HEK293 (cell line): ENCODE measurements around the gene RAX2.
"Not testable (repeated sequence)": the region's sequence is repeated elsewhere in the genome, so short reads cannot be mapped to it uniquely, and the experiment has no call there.

ENCODE experiments used
- CTCF ChIA-PET: fragments of 350-600 bp; formaldehyde crosslinking; extraction: SDS; loops from one replicate; lab custom pipeline; 2021; ENCODE audit warnings: antibody characterized with exemption; lab: Yijun Ruan, JAX
- POLR2A ChIA-PET: fragments of 300-600 bp; formaldehyde crosslinking; extraction: SDS; loops from one replicate; lab custom pipeline; 2020; ENCODE audit warnings: antibody characterized with exemption, inconsistent platforms; lab: Yijun Ruan, JAX
- H3K27ac ChIP-seq: fragments of 200-500 bp; sonication (Bioruptor generic); 2 replicates; pipeline ENCODE4 v1.5.1; 2014; ENCODE audit warnings: low read depth, low read length, control low read depth, inconsistent platforms; ENCODE audit errors: extremely low read depth
- H3K36me3 ChIP-seq, 2 experiments: fragments of 200-500 bp in 1 of 2; sonication (Bioruptor generic) in 1 of 2; 1 replicate in 1 of 2; 2 replicates in 1 of 2; pipeline ENCODE4 v1.5.1; 2014 to 2017; ENCODE audit warnings: inconsistent platforms in 2 of 2, low read length in 2 of 2; ENCODE audit not compliant: control insufficient read depth in 2 of 2, insufficient read depth in 1 of 2
- H3K4me1 ChIP-seq: fragments of 200-500 bp; sonication (Bioruptor generic); 2 replicates; pipeline ENCODE4 v1.5.1; 2014; ENCODE audit warnings: mild to moderate bottlenecking, low read length, inconsistent platforms; ENCODE audit not compliant: control insufficient read depth, insufficient read depth
- H3K4me3 ChIP-seq: 2 replicates; pipeline ENCODE4 v1.5.1; 2011; ENCODE audit warnings: low read depth, mild to moderate bottlenecking, control low read depth, low read length, moderate library complexity
- H3K9me3 ChIP-seq: fragments of 200-500 bp; sonication (Bioruptor generic); 2 replicates; pipeline ENCODE4 v1.5.1; 2014; ENCODE audit warnings: low read depth, low read length, inconsistent platforms; ENCODE audit not compliant: control insufficient read depth, insufficient read depth
- BCL6B ChIP-seq: fragments of 450-650 bp; formaldehyde crosslinking; IDR thresholded peaks from 2 replicates; pipeline ENCODE4 v1.5.1; 2017; ENCODE audit warnings: missing biosample characterization, missing genetic modification characterization
- EGR2 ChIP-seq: fragments of 450-650 bp; formaldehyde crosslinking; IDR thresholded peaks from 2 replicates; pipeline ENCODE4 v1.5.1; 2016; ENCODE audit warnings: low read depth, missing biosample characterization, missing genetic modification characterization
- GLIS2 ChIP-seq: fragments of 450-650 bp; formaldehyde crosslinking; IDR thresholded peaks from 2 replicates; pipeline ENCODE4 v1.5.1; 2016; ENCODE audit warnings: missing biosample characterization, missing genetic modification characterization
- KLF8 ChIP-seq: fragments of 450-650 bp; formaldehyde crosslinking; IDR thresholded peaks from 2 replicates; pipeline ENCODE4 v1.5.1; 2016; ENCODE audit warnings: missing biosample characterization, missing genetic modification characterization
- REPIN1 ChIP-seq: fragments of 450-650 bp; formaldehyde crosslinking; IDR thresholded peaks from 2 replicates; pipeline ENCODE4 v1.5.1; 2017; ENCODE audit warnings: missing biosample characterization, missing genetic modification characterization, low read depth
- SCRT1 ChIP-seq: fragments of 450-650 bp; formaldehyde crosslinking; IDR thresholded peaks from 2 replicates; pipeline ENCODE4 v1.5.1; 2016; ENCODE audit warnings: missing biosample characterization, missing genetic modification characterization, borderline replicate concordance
- SCRT2 ChIP-seq: fragments of 450-650 bp; formaldehyde crosslinking; IDR thresholded peaks from 2 replicates; pipeline ENCODE4 v1.5.1; 2016; ENCODE audit warnings: missing biosample characterization, missing genetic modification characterization
- YY1 ChIP-seq: fragments of 450-650 bp; formaldehyde crosslinking; IDR thresholded peaks from 2 replicates; pipeline ENCODE4 v1.5.1; 2018; ENCODE audit warnings: missing biosample characterization, missing genetic modification characterization
- YY2 ChIP-seq: fragments of 450-650 bp; formaldehyde crosslinking; IDR thresholded peaks from 2 replicates; pipeline ENCODE4 v1.5.1; 2016; ENCODE audit warnings: missing biosample characterization, missing genetic modification characterization
- ZBTB20 ChIP-seq: fragments of 450-650 bp; formaldehyde crosslinking; IDR thresholded peaks from 2 replicates; pipeline ENCODE4 v1.5.1; 2016; ENCODE audit warnings: missing biosample characterization, missing genetic modification characterization
- ZFHX2 ChIP-seq: fragments of 450-650 bp; formaldehyde crosslinking; conservative IDR thresholded peaks from 2 replicates; pipeline ENCODE4 v1.5.1; 2016; ENCODE audit warnings: missing biosample characterization, missing genetic modification characterization
- ZNF121 ChIP-seq: fragments of 450-650 bp; formaldehyde crosslinking; IDR thresholded peaks from 2 replicates; pipeline ENCODE4 v1.5.1; 2016; ENCODE audit warnings: missing biosample characterization, missing genetic modification characterization
- ZNF132 ChIP-seq: fragments of 450-650 bp; formaldehyde crosslinking; IDR thresholded peaks from 2 replicates; pipeline ENCODE4 v1.5.1; 2017; ENCODE audit warnings: missing biosample characterization, missing genetic modification characterization, borderline replicate concordance
- ZNF157 ChIP-seq: fragments of 450-650 bp; formaldehyde crosslinking; IDR thresholded peaks from 2 replicates; pipeline ENCODE4 v1.5.1; 2016; ENCODE audit warnings: missing biosample characterization, missing genetic modification characterization
- ZNF274 ChIP-seq, 2 experiments: fragments of 200-500 bp in 1 of 2; fragments of 450-650 bp in 1 of 2; sonication (Bioruptor generic) in 1 of 2; formaldehyde crosslinking in 1 of 2; IDR thresholded peaks; 2 replicates each; pipeline versions ENCODE4 v1.5.1 to v1.6.1; 2014 to 2016; ENCODE audit warnings: borderline replicate concordance in 1 of 2, inconsistent platforms in 1 of 2, low read length in 1 of 2, missing biosample characterization in 1 of 2, missing genetic modification characterization in 1 of 2
- ZNF362 ChIP-seq: fragments of 450-650 bp; formaldehyde crosslinking; IDR thresholded peaks from 2 replicates; pipeline ENCODE4 v1.5.1; 2016; ENCODE audit warnings: missing biosample characterization, missing genetic modification characterization
- ZNF366 ChIP-seq: fragments of 450-650 bp; formaldehyde crosslinking; conservative IDR thresholded peaks from 2 replicates; pipeline ENCODE4 v1.5.1; 2016; ENCODE audit warnings: missing biosample characterization, missing genetic modification characterization
- ZNF391 ChIP-seq: fragments of 450-650 bp; formaldehyde crosslinking; IDR thresholded peaks from 2 replicates; pipeline ENCODE4 v1.5.1; 2016; ENCODE audit warnings: low read depth, missing biosample characterization, missing genetic modification characterization, borderline replicate concordance
- ZNF394 ChIP-seq: fragments of 450-650 bp; formaldehyde crosslinking; IDR thresholded peaks from 2 replicates; pipeline ENCODE4 v1.5.1; 2016; ENCODE audit warnings: missing biosample characterization, missing genetic modification characterization, mild to moderate bottlenecking, moderate library complexity, borderline replicate concordance
- ZNF473 ChIP-seq: fragments of 450-650 bp; formaldehyde crosslinking; IDR thresholded peaks from 2 replicates; pipeline ENCODE4 v1.5.1; 2017; ENCODE audit warnings: missing biosample characterization, missing genetic modification characterization
- ZNF513 ChIP-seq: fragments of 450-650 bp; IDR thresholded peaks from 2 replicates; pipeline ENCODE4 v1.5.1; 2018; ENCODE audit warnings: missing biosample characterization, missing genetic modification characterization
- ZNF561 ChIP-seq: fragments of 450-650 bp; IDR thresholded peaks from 2 replicates; pipeline ENCODE4 v1.5.1; 2018; ENCODE audit warnings: missing biosample characterization, missing genetic modification characterization, borderline replicate concordance
- ZNF626 ChIP-seq: fragments of 450-650 bp; sonication (Bioruptor Pico); formaldehyde crosslinking; IDR thresholded peaks from 2 replicates; pipeline ENCODE4 v1.5.1; 2018; ENCODE audit warnings: missing biosample characterization, missing genetic modification characterization, inconsistent platforms
- ZNF701 ChIP-seq: fragments of 450-650 bp; formaldehyde crosslinking; IDR thresholded peaks from 2 replicates; pipeline ENCODE4 v1.5.1; 2016; ENCODE audit warnings: missing biosample characterization, missing genetic modification characterization
- ZNF785 ChIP-seq: fragments of 450-650 bp; formaldehyde crosslinking; IDR thresholded peaks from 2 replicates; pipeline ENCODE4 v1.5.1; 2016; ENCODE audit warnings: missing biosample characterization, missing genetic modification characterization
- ZSCAN18 ChIP-seq: fragments of 450-650 bp; formaldehyde crosslinking; IDR thresholded peaks from 2 replicates; pipeline ENCODE4 v1.5.1; 2016; ENCODE audit warnings: missing biosample characterization, missing genetic modification characterization

RAX2 gene

GRCh38 chr19:3816148-3816547, 44.1 kb upstream of the RAX2 start:
- POLR2A ChIA-PET, result interaction anchor here (0.6 to 0.7 kb wide), 2 partner anchors 107 to 1441 kb away, joined by 4 to 5 read pairs; no protein-coding TSS in a partner anchor

GRCh38 chr19:3814648-3815047, 42.6 kb upstream of the RAX2 start:
- H3K36me3 ChIP-seq, result no peaks in the 10 kb centered on the region
- H3K4me1 ChIP-seq, result no peaks in the 10 kb centered on the region
- ChIA-PET POLR2A (no interaction called here), CTCF (no interaction called here)
- no peak for TF ChIP-seq GLIS2 (tag by site-specific recombination)
- no peak for TF ChIP-seq ZNF394
- no peak for TF ChIP-seq ZBTB20
- TF ChIP-seq ZSCAN18, result no peak
- no peak for TF ChIP-seq ZNF157 (tag by site-specific recombination)
- no peak for TF ChIP-seq ZNF366 (tag by site-specific recombination)
- no peak for TF ChIP-seq ZNF473 (tag by site-specific recombination)
- TF ChIP-seq ZNF274 (IDR thresholded peaks at IDR 0.05; ENCODE audit: low read length), result no peak
- no peak for TF ChIP-seq ZNF274 (tag by site-specific recombination; IDR thresholded peaks at IDR 0.05; ENCODE audit: borderline replicate concordance)
- TF ChIP-seq SCRT2, result no peak
- no peak for TF ChIP-seq ZNF561 (tag by site-specific recombination)
- TF ChIP-seq ZNF121 (tag by site-specific recombination), result no peak
- no peak for TF ChIP-seq REPIN1 (tag by site-specific recombination)
- no peak overlapping the region for H3K4me3 ChIP-seq
- no peak overlapping the region for H3K27ac ChIP-seq
- no peaks in the 10 kb centered on the region for H3K9me3 ChIP-seq

More at GRCh38 chr19:3816148-3816547, 44.1 kb upstream of the RAX2 start:
- peak; percentile 35; the same call in 1 of the 2 replicates for TF ChIP-seq ZFHX2 (tag by site-specific recombination)
- peak; percentile 57; the same call in 1 of the 2 replicates for TF ChIP-seq EGR2
- H3K36me3 ChIP-seq, H3K9me3 ChIP-seq, H3K4me3 ChIP-seq, H3K4me1 ChIP-seq, H3K27ac ChIP-seq: not testable (repeated sequence)
- CTCF ChIA-PET, result interaction anchor here (0.5 to 0.6 kb wide), 2 partner anchors 14 to 1387 kb away, joined by 3 read pairs; no protein-coding TSS in a partner anchor

- Histone ChIP-seq H3K4me1 (no peaks in the 10 kb centered on the region), H3K36me3 (no peaks in the 10 kb centered on the region), H3K27ac (no peak overlapping the region), H3K9me3 (no peaks in the 10 kb centered on the region), H3K4me3 (no peak overlapping the region)
- POLR2A ChIA-PET, result interaction anchor here (0.5 to 1.1 kb wide), 2 partner anchors 123 to 535 kb away, joined by 3 read pairs; no protein-coding TSS in a partner anchor
- CTCF ChIA-PET, result interaction anchor here (1.0 to 2.9 kb wide), 2 partner anchors 8 to 327 kb away, joined by 3 to 15 read pairs; no protein-coding TSS in a partner anchor
- no peak for TF ChIP-seq ZNF785 (tag by site-specific recombination)
- no peak for TF ChIP-seq YY1 (tag by site-specific recombination)
- TF ChIP-seq ZNF626, result no peak
- no peak for TF ChIP-seq ZNF701
- no peak for TF ChIP-seq ZNF362
- TF ChIP-seq ZNF513, result no peak
- TF ChIP-seq SCRT1 (tag by site-specific recombination), result no peak
- TF ChIP-seq ZNF132 (tag by site-specific recombination), result no peak
- no peak for TF ChIP-seq BCL6B (tag by site-specific recombination)
- no peak for TF ChIP-seq ZNF391 (tag by site-specific recombination)
- TF ChIP-seq KLF8 (tag by site-specific recombination), result no peak
- no peak for TF ChIP-seq YY2
These were observed 41.7 kb upstream of the RAX2 start for GRCh38 chr19:3813473-3814392.
